Gastroesophageal sphincter (tissue), 3 donors: ENCODE measurements around the gene TRIM64.
"Not testable (repeated sequence)": the region's sequence is repeated elsewhere in the genome, so short reads cannot be mapped to it uniquely, and the experiment has no call there.

ENCODE experiments used
- EP300 ChIP-seq: sonication (generic); formaldehyde crosslinking; IDR thresholded peaks from one replicate; pipeline ENCODE4 v1.6.1; 2017; ENCODE audit warnings: antibody characterized with exemption, mild to moderate bottlenecking
- POLR2A ChIP-seq, 2 donors: fragments of 450-650 bp; IDR thresholded peaks; one replicate each; pipeline ENCODE4 v1.6.1; 2017; ENCODE audit warnings: antibody characterized with exemption in 2 of 2, mild to moderate bottlenecking in 2 of 2, moderate library complexity in 1 of 2
- POLR2AphosphoS5 ChIP-seq: sonication (generic); formaldehyde crosslinking; IDR thresholded peaks from one replicate; pipeline ENCODE4 v1.6.1; 2017; ENCODE audit warnings: antibody characterized with exemption
- TF ChIP-seq, protein P1 (sequence below), 4 experiments: fragments of 200-600 bp in 2 of 4; fragments of 450-650 bp in 2 of 4; sonication (generic) in 1 of 4; IDR thresholded peaks; one replicate each; pipeline ENCODE4 v1.5.1; 2017 to 2019; ENCODE audit warnings: antibody characterized with exemption in 4 of 4, mild to moderate bottlenecking in 2 of 4, moderate library complexity in 2 of 4

DNA sequence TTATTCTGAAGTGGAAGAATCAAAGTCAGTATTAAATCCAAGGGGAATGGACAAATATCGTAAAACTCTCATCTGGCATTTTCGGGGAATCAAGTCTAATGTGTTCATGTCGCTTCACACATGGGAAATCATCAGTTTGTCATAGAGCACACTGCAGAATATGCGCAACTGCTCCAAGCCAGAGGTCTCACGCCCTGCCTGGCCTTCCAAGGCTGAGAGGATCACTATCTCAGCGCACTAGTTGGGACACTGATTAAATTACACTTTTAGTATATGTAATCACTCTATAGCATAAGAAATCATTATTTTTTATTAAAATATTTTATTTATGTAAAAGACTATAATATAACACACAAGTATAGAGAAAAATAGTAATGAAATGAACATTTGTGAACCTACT is 5.0 kb upstream of the TRIM64 start:
- TF ChIP-seq, protein P1, sequence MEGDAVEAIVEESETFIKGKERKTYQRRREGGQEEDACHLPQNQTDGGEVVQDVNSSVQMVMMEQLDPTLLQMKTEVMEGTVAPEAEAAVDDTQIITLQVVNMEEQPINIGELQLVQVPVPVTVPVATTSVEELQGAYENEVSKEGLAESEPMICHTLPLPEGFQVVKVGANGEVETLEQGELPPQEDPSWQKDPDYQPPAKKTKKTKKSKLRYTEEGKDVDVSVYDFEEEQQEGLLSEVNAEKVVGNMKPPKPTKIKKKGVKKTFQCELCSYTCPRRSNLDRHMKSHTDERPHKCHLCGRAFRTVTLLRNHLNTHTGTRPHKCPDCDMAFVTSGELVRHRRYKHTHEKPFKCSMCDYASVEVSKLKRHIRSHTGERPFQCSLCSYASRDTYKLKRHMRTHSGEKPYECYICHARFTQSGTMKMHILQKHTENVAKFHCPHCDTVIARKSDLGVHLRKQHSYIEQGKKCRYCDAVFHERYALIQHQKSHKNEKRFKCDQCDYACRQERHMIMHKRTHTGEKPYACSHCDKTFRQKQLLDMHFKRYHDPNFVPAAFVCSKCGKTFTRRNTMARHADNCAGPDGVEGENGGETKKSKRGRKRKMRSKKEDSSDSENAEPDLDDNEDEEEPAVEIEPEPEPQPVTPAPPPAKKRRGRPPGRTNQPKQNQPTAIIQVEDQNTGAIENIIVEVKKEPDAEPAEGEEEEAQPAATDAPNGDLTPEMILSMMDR (IDR thresholded peaks at IDR 0.05) = not testable (repeated sequence)
- not testable (repeated sequence) for TF ChIP-seq POLR2A (IDR thresholded peaks at IDR 0.05); POLR2AphosphoS5; EP300
